K562 (cell line): Measurements from ENCODE around the gene BCL2L15. TPM values are rescaled to one million over a fixed set of nuclear protein-coding genes. Genes with fewer than 3 reads are reported as not detected.

Experiments used
- E2F3 ChIP-seq: fragments of 250-450 bp; sonication (Bioruptor Pico); IDR thresholded peaks from 2 replicates; pipeline ENCODE4 v1.4.0; 2020; ENCODE audit warnings: mild to moderate bottlenecking
- E2F6 ChIP-seq, 2 experiments: IDR thresholded peaks; 2 replicates each; pipeline ENCODE4 v1.6.1; 2011; ENCODE audit warnings: borderline replicate concordance in 1 of 2, control low read depth in 1 of 2, low read depth in 1 of 2, low read length in 1 of 2, mild to moderate bottlenecking in 1 of 2, mixed read lengths in 1 of 2, moderate library complexity in 1 of 2; ENCODE audit not compliant: insufficient read depth in 1 of 2, insufficient read length in 1 of 2, poor library complexity in 1 of 2, severe bottlenecking in 1 of 2; ENCODE audit errors: extremely low read depth in 1 of 2
- EP300 ChIP-seq: IDR thresholded peaks from 2 replicates; pipeline ENCODE4 v1.6.1; 2012; ENCODE audit warnings: low read length, improper control_type of control experiment
- FOSL1 ChIP-seq: fragments of 200-800 bp; sonication (Bioruptor generic); conservative IDR thresholded peaks from 2 replicates; pipeline ENCODE4 v1.6.1; 2016; ENCODE audit warnings: missing genetic modification characterization, missing compliant biosample characterization
- KHSRP ChIP-seq: fragments of 450-650 bp; IDR thresholded peaks from 2 replicates; pipeline ENCODE4 v1.6.1; 2017
- MNT ChIP-seq, 2 experiments: fragments of 450-650 bp; conservative IDR thresholded peaks; 2 replicates each; pipeline ENCODE4 v1.6.1; 2017; ENCODE audit warnings: mild to moderate bottlenecking in 2 of 2, moderate library complexity in 2 of 2
- PKNOX1 ChIP-seq: fragments of 450-650 bp; IDR thresholded peaks from 2 replicates; pipeline ENCODE4 v1.6.1; 2016
- PTBP1 ChIP-seq: fragments of 200-400 bp; formaldehyde crosslinking; IDR thresholded peaks from 2 replicates; pipeline ENCODE4 v1.6.1; 2017; ENCODE audit warnings: low read depth, low read length
- REST ChIP-seq, 2 experiments: fragments of 450-650 bp; formaldehyde crosslinking in 1 of 2; IDR thresholded peaks; 2 replicates each; pipeline versions ENCODE4 v1.4.0 to v1.6.1; 2014 to 2020; ENCODE audit warnings: mild to moderate bottlenecking in 2 of 2, borderline replicate concordance in 1 of 2, low read depth in 1 of 2
- ZNF280A ChIP-seq: fragments of 450-650 bp; IDR thresholded peaks from 2 replicates; pipeline ENCODE4 v1.6.1; 2018; ENCODE audit warnings: mild to moderate bottlenecking, low read depth; ENCODE audit not compliant: partially characterized antibody
- polyA plus RNA-seq, 8 experiments: library from polyadenylated mRNA; depleted of rRNA in 4 of 8; stranded (reverse) in 5 of 8; unstranded in 3 of 8; fragments of >200 nt; fragmentation: Nextera tagmentation in 2 of 8; fragmentation: Illumina TruSeq in 1 of 8; extraction: Ambion mirVana in 2 of 8; extraction: Trizol in 1 of 8; gene quantifications; 2 replicates each; pipeline versions ENCODE4 v1.2.1 to v1.2.3, GENCODE V29; 2011 to 2014; ENCODE audit warnings: inconsistent platforms in 1 of 8, missing spikeins in 1 of 8
- total RNA-seq, 7 experiments: library from RNA; depleted of rRNA in 6 of 7; stranded (reverse); fragments of >200 nt in 6 of 7; fragmentation: Illumina TruSeq in 2 of 7; extraction: Trizol in 2 of 7; gene quantifications; 2 replicates each; pipeline versions ENCODE4 v1.2.1 to v1.2.3, GENCODE V29; 2011 to 2021; ENCODE audit warnings: low replicate concordance in 1 of 7
- TF ChIP-seq, protein P1 (sequence below): fragments of 450-650 bp; IDR thresholded peaks from 2 replicates; pipeline ENCODE4 v1.6.1; 2016; ENCODE audit warnings: low read depth, mild to moderate bottlenecking, moderate library complexity

Gene BCL2L15
- total and polyA plus RNA-seq, 9 of the 15 experiments (the other 6 are each of a cell fraction or from before 2014, with no cell fraction given): 0.06 to 0.42 (median 0.28) TPM; not detected in 1

DNA sequence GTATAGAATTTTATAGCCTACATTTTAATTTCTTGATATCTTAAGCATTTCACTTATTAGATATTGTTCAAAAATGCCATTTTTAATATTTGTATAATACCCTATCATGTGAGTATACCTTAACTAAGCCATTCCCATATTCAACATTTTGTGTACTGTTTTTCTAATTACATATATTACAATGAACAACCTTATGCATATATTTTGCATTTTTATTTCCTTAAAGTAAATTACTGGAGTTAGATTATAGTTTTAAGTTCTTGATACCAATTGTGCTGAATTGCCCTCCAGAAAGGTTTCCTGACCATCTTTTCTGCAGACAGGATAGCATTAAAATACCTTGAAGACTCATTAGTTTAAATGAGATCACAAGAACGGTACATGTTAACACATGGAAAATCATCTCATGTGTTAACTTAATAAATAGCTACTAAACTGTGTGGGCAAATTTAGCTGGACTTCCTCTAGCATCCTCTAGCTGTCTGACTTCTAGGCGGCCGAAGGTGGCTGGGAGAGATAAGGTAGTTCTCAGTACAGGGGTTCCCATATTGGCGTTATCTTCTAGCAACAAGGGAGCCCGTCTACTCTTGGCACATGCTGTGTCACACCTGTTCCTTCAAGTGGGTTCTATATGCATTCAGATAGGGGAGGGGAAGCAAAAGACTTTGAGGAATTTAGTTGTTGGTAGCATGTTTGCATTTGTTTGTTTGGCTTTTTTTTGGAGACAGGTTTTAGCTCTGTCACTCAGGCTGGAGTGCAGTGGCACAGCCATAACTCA is 26.7 kb upstream of the BCL2L15 start (continued):
- TF ChIP-seq REST (IDR thresholded peaks at IDR 0.05; ENCODE audit: borderline replicate concordance): peak; percentile 32; the same call in 1 of the 2 replicates
- no peak for TF ChIP-seq REST (CRISPR knock-in tag; IDR thresholded peaks at IDR 0.05; ENCODE audit: low read depth)
- TF ChIP-seq MNT (conservative IDR thresholded peaks at IDR 0.05): peak; percentile 77 to 91
- TF ChIP-seq KHSRP: peak; percentile 88
- TF ChIP-seq PTBP1: 0 out of 2 replicates have a peak, but pooled peaks have one; percentile 54
- TF ChIP-seq ZNF280A: no peak
- TF ChIP-seq, protein P1, sequence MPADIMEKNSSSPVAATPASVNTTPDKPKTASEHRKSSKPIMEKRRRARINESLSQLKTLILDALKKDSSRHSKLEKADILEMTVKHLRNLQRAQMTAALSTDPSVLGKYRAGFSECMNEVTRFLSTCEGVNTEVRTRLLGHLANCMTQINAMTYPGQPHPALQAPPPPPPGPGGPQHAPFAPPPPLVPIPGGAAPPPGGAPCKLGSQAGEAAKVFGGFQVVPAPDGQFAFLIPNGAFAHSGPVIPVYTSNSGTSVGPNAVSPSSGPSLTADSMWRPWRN: peak; percentile 93
- TF ChIP-seq EP300: peak; percentile 99
- TF ChIP-seq E2F6 (IDR thresholded peaks at IDR 0.05; ENCODE audit: borderline replicate concordance in 1 of 2, extremely low read depth in 1 of 2, insufficient read depth in 1 of 2, insufficient read length in 1 of 2, low read depth in 1 of 2, low read length in 1 of 2, poor library complexity in 1 of 2, severe bottlenecking in 1 of 2): peak; percentile 39 to 75
- peak; percentile 86 for TF ChIP-seq PKNOX1
- TF ChIP-seq E2F3: no peak
- TF ChIP-seq FOSL1 (tag): peak; percentile 76
